ENCODE results near the gene RBP2. TPM values are rescaled to one million over a fixed set of nuclear protein-coding genes. Genes with fewer than 3 reads are reported as not detected.

The RBP2 gene
- polyA plus RNA-seq, 1 donor from 2014 or later = not detected

GRCh38 chr3:139455206-139455605 is 21.1 kb downstream of the RBP2 start:
- Histone ChIP-seq H3K4me2 (ENCODE audit: low read length) (no peak overlapping the region), H3K4me3 (ENCODE audit: low read length) (no peak overlapping the region), H3K27ac (ENCODE audit: low read length) (no peak overlapping the region), H2AFZ (ENCODE audit: low read depth, low read length) (no peak overlapping the region), H4K20me1 (ENCODE audit: insufficient read depth) (no peaks in the 10 kb centered on the region), H3K36me3 (ENCODE audit: insufficient read depth, low read length) (no peaks in the 10 kb centered on the region), H3K9me3 (ENCODE audit: low read length) (no peaks in the 10 kb centered on the region), H3K79me2 (replicated peaks; ENCODE audit: insufficient read depth, low read length) (no peaks in the 10 kb centered on the region), H3F3A (ENCODE audit: insufficient read depth, low read length, poor library complexity, severe bottlenecking) (no peaks in the 10 kb centered on the region), H3K9ac (ENCODE audit: low read length) (no peak overlapping the region), H3K27me3 (ENCODE audit: insufficient read depth, low read depth, low read length) (no peaks in the 10 kb centered on the region), H3K9me2 (ENCODE audit: insufficient read depth, low read length) (no peaks in the 10 kb centered on the region)
- TF ChIP-seq POLR2AphosphoS5 (IDR thresholded peaks at IDR 0.05) (no peak), TAF1 (IDR thresholded peaks at IDR 0.05; ENCODE audit: low read depth) (no peak), RAD21 (conservative IDR thresholded peaks at IDR 0.05) (no peak), EZH2 (IDR thresholded peaks at IDR 0.05; ENCODE audit: borderline replicate concordance, insufficient read depth, low read length, poor library complexity, severe bottlenecking) (no peak), REST (IDR thresholded peaks at IDR 0.05; ENCODE audit: borderline replicate concordance) (no peak), SMC3 (conservative IDR thresholded peaks at IDR 0.05; ENCODE audit: poor library complexity) (no peak), EP300 (conservative IDR thresholded peaks at IDR 0.05; ENCODE audit: poor library complexity, severe bottlenecking) (no peak), MXI1 (conservative IDR thresholded peaks at IDR 0.05; ENCODE audit: poor library complexity, severe bottlenecking) (no peak)
- TF ChIP-seq, protein P1, sequence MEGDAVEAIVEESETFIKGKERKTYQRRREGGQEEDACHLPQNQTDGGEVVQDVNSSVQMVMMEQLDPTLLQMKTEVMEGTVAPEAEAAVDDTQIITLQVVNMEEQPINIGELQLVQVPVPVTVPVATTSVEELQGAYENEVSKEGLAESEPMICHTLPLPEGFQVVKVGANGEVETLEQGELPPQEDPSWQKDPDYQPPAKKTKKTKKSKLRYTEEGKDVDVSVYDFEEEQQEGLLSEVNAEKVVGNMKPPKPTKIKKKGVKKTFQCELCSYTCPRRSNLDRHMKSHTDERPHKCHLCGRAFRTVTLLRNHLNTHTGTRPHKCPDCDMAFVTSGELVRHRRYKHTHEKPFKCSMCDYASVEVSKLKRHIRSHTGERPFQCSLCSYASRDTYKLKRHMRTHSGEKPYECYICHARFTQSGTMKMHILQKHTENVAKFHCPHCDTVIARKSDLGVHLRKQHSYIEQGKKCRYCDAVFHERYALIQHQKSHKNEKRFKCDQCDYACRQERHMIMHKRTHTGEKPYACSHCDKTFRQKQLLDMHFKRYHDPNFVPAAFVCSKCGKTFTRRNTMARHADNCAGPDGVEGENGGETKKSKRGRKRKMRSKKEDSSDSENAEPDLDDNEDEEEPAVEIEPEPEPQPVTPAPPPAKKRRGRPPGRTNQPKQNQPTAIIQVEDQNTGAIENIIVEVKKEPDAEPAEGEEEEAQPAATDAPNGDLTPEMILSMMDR (IDR thresholded peaks at IDR 0.05; ENCODE audit: poor library complexity, severe bottlenecking) = no peak

GRCh38 chr3:139454346-139454745 is 22.0 kb downstream of the RBP2 start:
- Histone ChIP-seq H3K9ac (ENCODE audit: low read length) (no peak overlapping the region), H3K4me2 (ENCODE audit: low read length) (no peak overlapping the region), H3K4me3 (ENCODE audit: low read length) (no peak overlapping the region), H3K9me2 (ENCODE audit: insufficient read depth, low read length) (no peaks in the 10 kb centered on the region), H3K79me2 (replicated peaks; ENCODE audit: insufficient read depth, low read length) (no peaks in the 10 kb centered on the region), H2AFZ (ENCODE audit: low read depth, low read length) (no peak overlapping the region), H3F3A (ENCODE audit: insufficient read depth, low read length, poor library complexity, severe bottlenecking) (no peaks in the 10 kb centered on the region), H4K20me1 (ENCODE audit: insufficient read depth) (no peaks in the 10 kb centered on the region), H3K27me3 (ENCODE audit: insufficient read depth, low read depth, low read length) (no peaks in the 10 kb centered on the region), H3K27ac (ENCODE audit: low read length) (no peak overlapping the region), H3K36me3 (ENCODE audit: insufficient read depth, low read length) (no peaks in the 10 kb centered on the region), H3K9me3 (ENCODE audit: low read length) (no peaks in the 10 kb centered on the region)
- TF ChIP-seq TAF1 (IDR thresholded peaks at IDR 0.05; ENCODE audit: low read depth) (no peak), SMC3 (conservative IDR thresholded peaks at IDR 0.05; ENCODE audit: poor library complexity) (no peak), EZH2 (IDR thresholded peaks at IDR 0.05; ENCODE audit: borderline replicate concordance, insufficient read depth, low read length, poor library complexity, severe bottlenecking) (no peak), MXI1 (conservative IDR thresholded peaks at IDR 0.05; ENCODE audit: poor library complexity, severe bottlenecking) (no peak), POLR2AphosphoS5 (IDR thresholded peaks at IDR 0.05) (no peak), REST (IDR thresholded peaks at IDR 0.05; ENCODE audit: borderline replicate concordance) (no peak), RAD21 (conservative IDR thresholded peaks at IDR 0.05) (no peak), EP300 (conservative IDR thresholded peaks at IDR 0.05; ENCODE audit: poor library complexity, severe bottlenecking) (no peak)
- TF ChIP-seq, protein P1 (IDR thresholded peaks at IDR 0.05; ENCODE audit: poor library complexity, severe bottlenecking) = no peak
